Lower lobe of right lung (tissue), 2 donors: ENCODE data around the gene AIMP1. TPM values are rescaled to one million over a fixed set of nuclear protein-coding genes. Genes with fewer than 3 reads are reported as not detected.

Experiments used
- ATAC-seq, 2 donors: fragments of 200-7000 bp; cut with Tn5 transposase; one replicate each; pipeline ENCODE4 v1.9.1; 2020 to 2022; ENCODE audit warnings: mild to moderate bottlenecking in 2 of 2, moderate library complexity in 2 of 2
- DNase-seq: peaks from one replicate; pipeline ENCODE4 v3.0.0-alpha.2; 2020
- H3K27ac ChIP-seq: fragments of 200-600 bp; one replicate; pipeline ENCODE4 v1.8.0; 2022
- H3K27me3 ChIP-seq: fragments of 200-600 bp; one replicate; pipeline ENCODE4 v1.8.0; 2022; ENCODE audit warnings: low read depth
- H3K36me3 ChIP-seq: fragments of 200-600 bp; one replicate; pipeline ENCODE4 v1.8.0; 2022; ENCODE audit warnings: mild to moderate bottlenecking
- H3K4me1 ChIP-seq: fragments of 200-600 bp; one replicate; pipeline ENCODE4 v1.8.0; 2022
- H3K4me3 ChIP-seq: fragments of 200-600 bp; one replicate; pipeline ENCODE4 v1.8.0; 2022; ENCODE audit warnings: mild to moderate bottlenecking
- H3K9me3 ChIP-seq: fragments of 200-600 bp; one replicate; pipeline ENCODE4 v1.8.0; 2022
- intact Hi-C: fragments of 100-400 bp; cut with DNase I; formaldehyde crosslinking; loops from one replicate; pipeline ENCODE4 v1.11.0; 2022
- total RNA-seq: library from RNA; stranded (reverse); fragmentation: NEBNext Ultra II Directional; extraction: Animal tissue kit (Norgen Biotek cat#: 25700); gene quantifications from one replicate; pipeline ENCODE4 v1.2.1, GENCODE V29; 2021
- TF ChIP-seq, protein P1 (sequence below): fragments of 200-600 bp; IDR thresholded peaks from one replicate; pipeline ENCODE4 v1.8.0; 2022; ENCODE audit warnings: antibody characterized with exemption, mild to moderate bottlenecking
- donor health status: DM: no; HTN: yes; CAD: no; lungs with severe emphysema.

Gene AIMP1
- total RNA-seq, 1 donor from 2014 or later = 40.7 TPM

DNA sequence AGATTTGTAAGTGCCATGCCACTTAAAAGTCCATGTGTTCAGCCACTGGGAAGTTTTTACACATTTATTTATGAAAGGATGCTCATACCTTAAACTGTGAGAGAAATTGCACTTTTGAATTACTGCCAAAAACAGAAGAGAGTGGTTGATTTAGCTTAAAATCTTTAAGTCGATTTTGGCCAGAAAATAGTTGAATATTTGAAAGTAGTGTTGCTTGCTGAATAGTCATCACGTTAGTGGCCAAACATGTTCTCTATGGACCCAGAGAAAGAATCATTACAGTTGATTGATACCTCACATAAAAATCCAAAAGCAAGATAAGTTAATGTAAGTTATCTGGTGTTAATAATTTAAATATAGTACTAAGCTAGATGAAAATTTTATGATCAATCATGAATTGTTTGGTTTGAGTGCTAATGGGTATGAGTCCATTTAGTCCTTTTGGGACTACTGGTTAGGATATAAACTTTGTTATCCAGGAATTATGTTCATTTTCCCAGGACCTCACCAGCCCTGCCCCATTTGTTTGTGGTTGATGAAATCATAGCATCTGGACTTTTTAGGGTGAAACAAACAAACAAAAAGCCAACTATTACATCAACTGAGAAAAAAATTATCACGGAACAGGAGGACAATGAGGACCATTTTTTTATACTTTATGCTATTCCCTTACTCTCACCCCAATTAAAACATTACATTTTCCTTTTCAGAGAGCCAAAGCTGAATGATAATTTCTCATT, 45.9 kb downstream of the AIMP1 start:
- DNase-seq (no peak), ATAC-seq (no peak)
- Histone ChIP-seq H3K4me3 (no peak overlapping the region), H3K4me1 (no peaks in the 10 kb centered on the region), H3K27me3 (no peaks in the 10 kb centered on the region), H3K36me3 (no peaks in the 10 kb centered on the region), H3K27ac (no peak overlapping the region), H3K9me3 (no peaks in the 10 kb centered on the region)
- TF ChIP-seq, protein P1, sequence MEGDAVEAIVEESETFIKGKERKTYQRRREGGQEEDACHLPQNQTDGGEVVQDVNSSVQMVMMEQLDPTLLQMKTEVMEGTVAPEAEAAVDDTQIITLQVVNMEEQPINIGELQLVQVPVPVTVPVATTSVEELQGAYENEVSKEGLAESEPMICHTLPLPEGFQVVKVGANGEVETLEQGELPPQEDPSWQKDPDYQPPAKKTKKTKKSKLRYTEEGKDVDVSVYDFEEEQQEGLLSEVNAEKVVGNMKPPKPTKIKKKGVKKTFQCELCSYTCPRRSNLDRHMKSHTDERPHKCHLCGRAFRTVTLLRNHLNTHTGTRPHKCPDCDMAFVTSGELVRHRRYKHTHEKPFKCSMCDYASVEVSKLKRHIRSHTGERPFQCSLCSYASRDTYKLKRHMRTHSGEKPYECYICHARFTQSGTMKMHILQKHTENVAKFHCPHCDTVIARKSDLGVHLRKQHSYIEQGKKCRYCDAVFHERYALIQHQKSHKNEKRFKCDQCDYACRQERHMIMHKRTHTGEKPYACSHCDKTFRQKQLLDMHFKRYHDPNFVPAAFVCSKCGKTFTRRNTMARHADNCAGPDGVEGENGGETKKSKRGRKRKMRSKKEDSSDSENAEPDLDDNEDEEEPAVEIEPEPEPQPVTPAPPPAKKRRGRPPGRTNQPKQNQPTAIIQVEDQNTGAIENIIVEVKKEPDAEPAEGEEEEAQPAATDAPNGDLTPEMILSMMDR = no peak
- intact Hi-C loops = no loop called here

DNA sequence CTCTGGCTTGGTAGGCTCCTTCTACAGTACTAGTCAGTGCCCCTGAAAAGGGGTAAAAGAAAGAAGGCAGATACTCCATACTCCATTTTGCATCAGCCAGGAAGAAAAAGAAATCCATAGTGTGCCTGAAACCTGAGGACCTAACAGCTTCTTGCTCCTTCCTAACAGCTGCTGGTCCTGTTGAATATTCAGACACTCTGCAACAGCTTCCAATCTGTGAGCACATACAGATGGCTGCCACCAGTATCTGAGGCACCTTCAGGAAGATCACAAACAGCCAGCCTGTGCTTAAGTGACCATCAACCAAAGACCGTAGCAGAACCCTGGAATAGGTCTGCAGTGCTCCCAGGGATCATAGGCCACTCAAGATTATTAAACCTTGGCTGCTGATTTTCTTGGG, 47.9 kb downstream of the AIMP1 start:
- no peak overlapping the region for H3K4me3 ChIP-seq
- H3K9me3 ChIP-seq = no peaks in the 10 kb centered on the region
- no peaks in the 10 kb centered on the region for H3K4me1 ChIP-seq
- TF ChIP-seq, protein P1 = no peak
- ATAC-seq = no peak
- H3K27me3 ChIP-seq = no peaks in the 10 kb centered on the region
- DNase-seq = no peak
- intact Hi-C loops = no loop called here
- H3K27ac ChIP-seq = no peak overlapping the region
- no peaks in the 10 kb centered on the region for H3K36me3 ChIP-seq

DNA sequence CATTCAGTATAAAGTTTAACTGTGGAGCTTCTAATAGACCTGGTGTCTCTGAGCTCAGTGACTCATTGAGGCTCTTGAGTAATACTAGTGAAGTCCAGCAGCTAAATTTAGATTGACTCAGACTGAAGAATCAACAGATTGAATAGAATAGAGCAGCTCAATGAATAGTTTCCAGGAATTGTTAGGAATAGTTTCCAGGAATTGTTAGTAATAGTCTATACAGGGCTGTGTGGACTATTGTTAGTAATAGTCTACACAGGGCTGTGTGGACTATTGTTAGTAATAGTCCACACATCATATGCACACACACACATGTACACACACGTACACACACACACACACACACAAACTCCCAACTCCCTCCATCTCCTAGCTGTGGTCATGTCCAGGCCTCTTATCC, 49.3 kb downstream of the AIMP1 start:
- Histone ChIP-seq H3K4me1 (no peaks in the 10 kb centered on the region), H3K4me3 (no peak overlapping the region), H3K27ac (no peak overlapping the region), H3K36me3 (no peaks in the 10 kb centered on the region), H3K9me3 (no peaks in the 10 kb centered on the region), H3K27me3 (no peaks in the 10 kb centered on the region)
- DNase-seq (no peak), ATAC-seq (peak; percentile 73 to 77)
- intact Hi-C loops = no loop called here
- TF ChIP-seq, protein P1 = no peak

DNA sequence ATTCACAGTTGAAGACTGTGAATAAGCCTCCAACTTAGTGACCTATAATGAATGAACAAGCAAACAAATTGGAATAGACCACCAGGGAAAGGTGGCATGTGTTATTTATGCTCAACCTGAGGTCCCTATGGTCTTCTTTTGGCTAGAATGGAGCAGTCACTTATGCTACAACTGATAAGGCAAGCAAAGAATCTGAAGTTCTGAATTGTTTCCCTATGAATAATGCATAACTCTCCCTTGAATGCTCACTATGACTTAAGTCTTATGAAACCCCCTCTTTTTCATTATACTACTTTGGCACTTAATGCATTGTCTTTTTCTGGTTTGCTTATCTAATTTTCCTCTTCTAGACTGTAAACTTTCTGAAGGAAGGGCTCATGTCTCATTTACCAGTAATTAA, 49.7 kb downstream of the AIMP1 start:
- ATAC-seq (no peak), DNase-seq (no peak)
- intact Hi-C loops = no loop called here
- Histone ChIP-seq H3K9me3 (no peaks in the 10 kb centered on the region), H3K4me3 (no peak overlapping the region), H3K27me3 (no peaks in the 10 kb centered on the region), H3K36me3 (no peaks in the 10 kb centered on the region), H3K27ac (no peak overlapping the region), H3K4me1 (no peaks in the 10 kb centered on the region)
- TF ChIP-seq, protein P1 = no peak

DNA sequence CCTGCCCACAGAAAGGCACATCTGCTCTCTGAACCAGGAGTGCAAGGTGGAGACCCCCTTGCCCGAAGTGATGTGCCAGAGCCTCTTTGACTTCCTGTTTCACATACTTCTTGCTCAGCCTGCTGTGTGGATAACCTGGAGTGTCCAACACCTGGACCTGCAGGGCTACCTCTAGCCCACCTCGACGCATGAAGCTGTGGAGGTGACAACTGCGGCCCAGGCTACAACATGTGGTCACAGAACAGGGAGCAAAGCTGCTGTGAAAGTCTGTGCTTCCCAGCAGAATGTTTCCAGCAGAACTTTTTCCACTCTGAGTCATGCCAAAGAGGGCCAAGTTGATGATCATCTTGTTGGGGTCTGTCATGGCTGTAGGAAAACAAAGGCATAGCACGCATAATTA, 50.7 kb downstream of the AIMP1 start:
- H3K36me3 ChIP-seq = no peaks in the 10 kb centered on the region
- intact Hi-C loops = no loop called here
- ATAC-seq (no peak), DNase-seq (no peak)
- H3K4me3 ChIP-seq = no peak overlapping the region
- no peaks in the 10 kb centered on the region for H3K27me3 ChIP-seq
- no peaks in the 10 kb centered on the region for H3K4me1 ChIP-seq
- H3K27ac ChIP-seq = no peak overlapping the region
- TF ChIP-seq, protein P1 = no peak
- H3K9me3 ChIP-seq = no peaks in the 10 kb centered on the region
